Left ventricle myocardium superior (tissue), 1 donor: Measurements from ENCODE around the gene CELF5. TPM values are rescaled to one million over a fixed set of nuclear protein-coding genes. Genes with fewer than 3 reads are reported as not detected.
A peak's percentile ranks its signal among the peaks of the same experiment; 100 is the strongest.
"Not testable (repeated sequence)": the region's sequence is repeated elsewhere in the genome, so short reads cannot be mapped to it uniquely, and the experiment has no call there.

Experiments
- ATAC-seq: fragments of 200-7000 bp; cut with Tn5 transposase; one replicate; pipeline ENCODE4 v1.9.1; 2020; ENCODE audit warnings: mild to moderate bottlenecking, moderate library complexity
- DNase-seq: peaks from one replicate; pipeline ENCODE4 v3.0.0-alpha.2; 2020
- intact Hi-C: fragments of 100-400 bp; cut with micrococcal nuclease; formaldehyde crosslinking; loops from one replicate; pipeline ENCODE4 v1.11.0; 2022
- total RNA-seq: library from RNA; stranded (reverse); fragmentation: NEBNext Ultra II Directional; extraction: Animal tissue kit (Norgen Biotek cat#: 25700); gene quantifications from one replicate; pipeline ENCODE4 v1.2.1, GENCODE V29; 2021
- donor health status: DM: no; HTN: yes; CAD: no; lungs with severe emphysema.

CELF5 gene
- total RNA-seq, 1 donor from 2014 or later = not detected

- DNase-seq (no peak), ATAC-seq (no peak)
- intact Hi-C loops = no loop called here
Measured at GRCh38 chr19:3283246-3283751, 58.8 kb downstream of the CELF5 start.

GRCh38 chr19:3283886-3284657 lies 59.6 kb downstream of the CELF5 start:
- DNase-seq = no peak
- ATAC-seq = no peak
- intact Hi-C loops = no loop called here

GRCh38 chr19:3284759-3285646 lies 60.5 kb downstream of the CELF5 start:
- DNase-seq (no peak), ATAC-seq (peak; percentile 70)
- intact Hi-C loops = no loop called here

- ATAC-seq = peak; percentile 44
- intact Hi-C loops = no loop called here
- DNase-seq = no peak
Measured at GRCh38 chr19:3285647-3286176, 61.3 kb downstream of the CELF5 start.

- no peak for DNase-seq
- ATAC-seq = no peak
- intact Hi-C loops = no loop called here
Measured at GRCh38 chr19:3287814-3288213, 63.4 kb downstream of the CELF5 start.

GRCh38 chr19:3288437-3288836 lies 64.0 kb downstream of the CELF5 start:
- DNase-seq, intact Hi-C loops, ATAC-seq: not testable (repeated sequence)

- ATAC-seq = no peak
- DNase-seq = no peak
- intact Hi-C loops = no loop called here
Measured at GRCh38 chr19:3289971-3290569, 65.6 kb downstream of the CELF5 start.

- intact Hi-C loops, DNase-seq, ATAC-seq: not testable (repeated sequence)
Measured at GRCh38 chr19:3290858-3291257, 66.4 kb downstream of the CELF5 start.

- ATAC-seq (no peak), DNase-seq (no peak)
- intact Hi-C loops = no loop called here
Measured at GRCh38 chr19:3291644-3292043, 67.2 kb downstream of the CELF5 start.

- DNase-seq (no peak), ATAC-seq (no peak)
- intact Hi-C loops = no loop called here
Measured at GRCh38 chr19:3292958-3293529, 68.6 kb downstream of the CELF5 start.

GRCh38 chr19:3293560-3293959 lies 69.1 kb downstream of the CELF5 start:
- intact Hi-C loops = no loop called here
- DNase-seq (no peak), ATAC-seq (no peak)

- ATAC-seq = no peak
- no peak for DNase-seq
- intact Hi-C loops = no loop called here
Measured at GRCh38 chr19:3294080-3294850, 69.8 kb downstream of the CELF5 start.

- no peak for DNase-seq
- intact Hi-C loops = no loop called here
- ATAC-seq = no peak
Measured at GRCh38 chr19:3295581-3295980, 71.1 kb downstream of the CELF5 start.

GRCh38 chr19:3296034-3296433 lies 71.6 kb downstream of the CELF5 start:
- no peak for DNase-seq
- intact Hi-C loops = no loop called here
- ATAC-seq = no peak

- intact Hi-C loops = no loop called here
- no peak for DNase-seq
- ATAC-seq = no peak
Measured at GRCh38 chr19:3296446-3296845, 72.0 kb downstream of the CELF5 start.

GRCh38 chr19:3298853-3299449 lies 74.5 kb downstream of the CELF5 start:
- ATAC-seq (no peak), DNase-seq (no peak)
- intact Hi-C loops = no loop called here

- intact Hi-C loops, ATAC-seq, DNase-seq: not testable (repeated sequence)
Measured at GRCh38 chr19:3300566-3300965, 76.1 kb downstream of the CELF5 start.

- intact Hi-C loops = no loop called here
- DNase-seq (no peak), ATAC-seq (no peak)
Measured at GRCh38 chr19:3302755-3303154, 78.3 kb downstream of the CELF5 start.
